Measurements from ENCODE around the gene CRYL1. TPM values are rescaled to one million over a fixed set of nuclear protein-coding genes. Genes with fewer than 3 reads are reported as not detected.

Gene CRYL1
- total and polyA plus RNA-seq, 2 of the 8 experiments (the other 6 are each of a cell fraction or from before 2014, with no cell fraction given): 1.9 to 6.4 TPM

- Histone ChIP-seq H3K27me3 (replicated peaks in 1 of 4; ENCODE audit: control insufficient read depth in 3 of 4, extremely low read depth in 1 of 4, insufficient read depth in 3 of 4, low read length in 3 of 4) (no peaks in the 10 kb centered on the region), H2BK12ac (ENCODE audit: low read depth, low read length) (no peak overlapping the region), H2BK20ac (ENCODE audit: low read length) (no peak overlapping the region), H3K4ac (replicated peaks; ENCODE audit: insufficient read length, low read depth, low read length) (no peak overlapping the region), H3K23ac (ENCODE audit: insufficient read length) (no peak overlapping the region), H3K79me1 (ENCODE audit: low read depth, low read length) (no peaks in the 10 kb centered on the region), H2AK5ac (ENCODE audit: low read depth, low read length) (no peak overlapping the region), H4K5ac (ENCODE audit: insufficient read length, low read depth, low read length) (no peak overlapping the region), H3K56ac (replicated peaks; ENCODE audit: insufficient read length, low read depth, low read length) (no peak overlapping the region), H3K79me2 (ENCODE audit: control insufficient read depth in 1 of 2, insufficient read depth in 2 of 2, low read length in 2 of 2) (no peaks in the 10 kb centered on the region), H3K18ac (ENCODE audit: extremely low read depth, low read length) (no peak overlapping the region), H4K91ac (replicated peaks; ENCODE audit: insufficient read length, low read length) (no peak overlapping the region), H3K4me2 (ENCODE audit: insufficient read depth in 1 of 2, low read depth in 2 of 2, low read length in 2 of 2) (no peak overlapping the region), H3K36me3 (ENCODE audit: control insufficient read depth in 2 of 4, insufficient read depth in 4 of 4, low read length in 3 of 4) (no peaks in the 10 kb centered on the region; a peak in 2 of 8 replicates), H2AFZ (ENCODE audit: low read length) (no peak overlapping the region), H4K20me1 (replicated peaks in 1 of 2; ENCODE audit: control insufficient read depth in 1 of 2, insufficient read depth in 2 of 2, low read length in 2 of 2) (no peaks in the 10 kb centered on the region), H3K14ac (ENCODE audit: insufficient read length) (no peak overlapping the region), H3K9ac (replicated peaks in 1 of 4; ENCODE audit: extremely low read depth in 1 of 4, low read depth in 3 of 4, low read length in 3 of 4) (no peak overlapping the region), H3K23me2 (ENCODE audit: low read depth, low read length) (no peaks in the 10 kb centered on the region), H3K9me3 (ENCODE audit: insufficient read depth in 2 of 2, low read depth in 1 of 2, low read length in 1 of 2) (peaks cover 0 to 7% of the 10 kb centered on the region in 2 experiments; a peak in 3 of 4 replicates), H3K27ac (ENCODE audit: low read depth, low read length) (no peak overlapping the region), H4K8ac (ENCODE audit: extremely low read depth, insufficient read depth, low read length) (no peak overlapping the region), H3K4me1 (replicated peaks in 1 of 4; ENCODE audit: control insufficient read depth in 3 of 4, insufficient read depth in 4 of 4, low read length in 3 of 4) (no peaks in the 10 kb centered on the region), H2BK15ac (ENCODE audit: low read length) (no peak overlapping the region), H3K4me3 (ENCODE audit: extremely low read depth in 1 of 4, insufficient read depth in 2 of 4, low read depth in 3 of 4, low read length in 4 of 4) (no peak overlapping the region), H2BK120ac (replicated peaks; ENCODE audit: low read depth, low read length) (no peak overlapping the region), H2BK5ac (ENCODE audit: low read depth, low read length) (no peak overlapping the region)
- POLR2A ChIA-PET (ENCODE audit: partially characterized antibody): no interaction called here
- FAIRE-seq: no peak
- CTCF ChIA-PET (ENCODE audit: partially characterized antibody): no interaction called here
- no peak for DNase-seq (ENCODE audit: low read depth in 1 of 2, low spot score in 2 of 2)
- WGBS, 2 experiments (ENCODE audit: extremely low coverage in 1 of 2, insufficient coverage in 1 of 2, insufficient read length in 1 of 2, insufficient replicate concordance in 2 of 2, low coverage in 1 of 2, low lambda C conversion rate in 2 of 2, missing lambda C conversion rate in 1 of 2): 100% methylated on average over 1 of the region's 1 CpG; no CpG with 5 or more reads in 1 of the 2 experiments
- no peak for TF ChIP-seq CHD2 (IDR thresholded peaks at IDR 0.05; ENCODE audit: low read length)
- TF ChIP-seq SIRT6 (IDR thresholded peaks at IDR 0.05; ENCODE audit: low read length): no peak
- TF ChIP-seq RBBP5 (IDR thresholded peaks at IDR 0.05; ENCODE audit: borderline replicate concordance, low read depth, low read length): no peak
- no peak for TF ChIP-seq TEAD4 (IDR thresholded peaks at IDR 0.05; ENCODE audit: low read depth, low read length)
- TF ChIP-seq EGR1 (IDR thresholded peaks at IDR 0.05; ENCODE audit: borderline replicate concordance, low read depth, low read length): no peak
- no peak for TF ChIP-seq TBP (IDR thresholded peaks at IDR 0.05; ENCODE audit: low read depth, low read length)
- no peak for TF ChIP-seq EZH2 (IDR thresholded peaks at IDR 0.05; ENCODE audit: low read depth, low read length, severe bottlenecking)
- no peak for TF ChIP-seq EP300 (IDR thresholded peaks at IDR 0.05; ENCODE audit: borderline replicate concordance in 1 of 2, low read depth in 2 of 2, low read length in 2 of 2)
- TF ChIP-seq USF2 (IDR thresholded peaks at IDR 0.05; ENCODE audit: low read length): no peak
- TF ChIP-seq CTBP2 (IDR thresholded peaks at IDR 0.05; ENCODE audit: borderline replicate concordance, insufficient read depth, insufficient read length, low read length): no peak
- TF ChIP-seq RFX5 (IDR thresholded peaks at IDR 0.05; ENCODE audit: borderline replicate concordance, low read depth, low read length): no peak
- no peak for TF ChIP-seq ATF3 (IDR thresholded peaks at IDR 0.05; ENCODE audit: insufficient read depth, low read depth, low read length)
- no peak for TF ChIP-seq TAF7 (optimal IDR thresholded peaks at IDR 0.05; ENCODE audit: borderline replicate concordance, low read depth, low read length)
Measured at GRCh38 chr13:20448470-20448869, 77.2 kb downstream of the CRYL1 start.
